ENCODE data around the gene PCBD1.
A peak's percentile ranks its signal among the peaks of the same experiment; 100 is the strongest.

PCBD1 gene

GRCh38 chr10:70887804-70888800, at the start of gene PCBD1:
Gene PCBD1, minus strand, starts transcription at chr10:70888565. Its CDS starts 32 bp downstream, at chr10:70888533.
- no peak for TF ChIP-seq CTCF (conservative IDR thresholded peaks at IDR 0.05; ENCODE audit: low read depth, low read length)
- Histone ChIP-seq H3K27me3 (ENCODE audit: insufficient read depth, low read depth) (no peaks in the 10 kb centered on the region), H3K4me2 (peak within 1 kb of the TSS; percentile 33), H3K79me2 (ENCODE audit: insufficient read depth, low read depth) (no peaks in the 10 kb centered on the region), H3K9ac (peak within 1 kb of the TSS; percentile 30; the same call in 1 of the 2 replicates), H2AFZ (ENCODE audit: low read depth) (peak within 1 kb of the TSS; percentile 79), H3K4me1 (ENCODE audit: low read depth, poor library complexity, severe bottlenecking) (peaks cover 7% of the 10 kb centered on the region), H3K4me3 (IDR thresholded peaks at IDR 0.05; ENCODE audit: insufficient read depth, low read depth, low read length) (no peak within 1 kb of the TSS), H4K20me1 (ENCODE audit: insufficient read depth) (no peaks in the 10 kb centered on the region), H3K27ac (no peak within 1 kb of the TSS), H3K36me3 (ENCODE audit: insufficient read depth) (no peaks in the 10 kb centered on the region)

- H2AFZ ChIP-seq (ENCODE audit: low read depth): no peak overlapping the region
- peaks cover 10% of the 10 kb centered on the region; the same call in 1 of the 2 replicates for H3K27me3 ChIP-seq (ENCODE audit: insufficient read depth, low read depth)
- no peaks in the 10 kb centered on the region for H3K4me1 ChIP-seq (ENCODE audit: low read depth, poor library complexity, severe bottlenecking)
These were observed 49.3 kb upstream of the PCBD1 start for GRCh38 chr10:70937661-70938060.

GRCh38 chr10:70936111-70936510, 47.7 kb upstream of the PCBD1 start:
- Histone ChIP-seq H3K4me1 (ENCODE audit: low read depth, poor library complexity, severe bottlenecking) (no peaks in the 10 kb centered on the region), H3K9ac (no peak overlapping the region), H3K79me2 (ENCODE audit: insufficient read depth, low read depth) (no peaks in the 10 kb centered on the region), H2AFZ (ENCODE audit: low read depth) (no peak overlapping the region), H3K4me2 (no peak overlapping the region), H4K20me1 (ENCODE audit: insufficient read depth) (no peaks in the 10 kb centered on the region), H3K4me3 (IDR thresholded peaks at IDR 0.05; ENCODE audit: insufficient read depth, low read depth, low read length) (no peak overlapping the region), H3K27ac (no peak overlapping the region), H3K27me3 (ENCODE audit: insufficient read depth, low read depth) (peaks cover 23% of the 10 kb centered on the region; the same call in 1 of the 2 replicates), H3K36me3 (ENCODE audit: insufficient read depth) (no peaks in the 10 kb centered on the region)
- TF ChIP-seq CTCF (conservative IDR thresholded peaks at IDR 0.05; ENCODE audit: low read depth, low read length): no peak

More at GRCh38 chr10:70937661-70938060, 49.3 kb upstream of the PCBD1 start:
- Histone ChIP-seq H4K20me1 (ENCODE audit: insufficient read depth) (no peaks in the 10 kb centered on the region), H3K27ac (no peak overlapping the region), H3K79me2 (ENCODE audit: insufficient read depth, low read depth) (no peaks in the 10 kb centered on the region), H3K9ac (no peak overlapping the region), H3K36me3 (ENCODE audit: insufficient read depth) (no peaks in the 10 kb centered on the region), H3K4me2 (no peak overlapping the region), H3K4me3 (IDR thresholded peaks at IDR 0.05; ENCODE audit: insufficient read depth, low read depth, low read length) (no peak overlapping the region)
- no peak for TF ChIP-seq CTCF (conservative IDR thresholded peaks at IDR 0.05; ENCODE audit: low read depth, low read length)

GRCh38 chr10:70935631-70936030, 47.3 kb upstream of the PCBD1 start:
- H4K20me1 ChIP-seq (ENCODE audit: insufficient read depth): no peaks in the 10 kb centered on the region
- H2AFZ ChIP-seq (ENCODE audit: low read depth): no peak overlapping the region
- TF ChIP-seq CTCF (conservative IDR thresholded peaks at IDR 0.05; ENCODE audit: low read depth, low read length): no peak
- no peak overlapping the region for H3K4me2 ChIP-seq
- no peaks in the 10 kb centered on the region for H3K4me1 ChIP-seq (ENCODE audit: low read depth, poor library complexity, severe bottlenecking)
- H3K27ac ChIP-seq: no peak overlapping the region
- peaks cover 26% of the 10 kb centered on the region; the same call in 1 of the 2 replicates for H3K27me3 ChIP-seq (ENCODE audit: insufficient read depth, low read depth)
- H3K36me3 ChIP-seq (ENCODE audit: insufficient read depth): no peaks in the 10 kb centered on the region
- no peak overlapping the region for H3K4me3 ChIP-seq (IDR thresholded peaks at IDR 0.05; ENCODE audit: insufficient read depth, low read depth, low read length)
- H3K9ac ChIP-seq: no peak overlapping the region
- no peaks in the 10 kb centered on the region for H3K79me2 ChIP-seq (ENCODE audit: insufficient read depth, low read depth)

Data from KMS-11 (cell line).